GM12878 (cell line): ENCODE results near the gene NAA10. TPM values are rescaled to one million over a fixed set of nuclear protein-coding genes. Genes with fewer than 3 reads are reported as not detected.

Experiments used
- ATAC-seq: fragments of 200-7000 bp; cut with Tn5 transposase; 3 replicates; pipeline ENCODE4 v1.9.1; 2020; ENCODE audit warnings: mild to moderate bottlenecking, moderate library complexity
- BruUV-seq: library from RNA; stranded (reverse); fragments of 400-500 nt; replicated peaks from 2 replicates; lab custom pipeline; 2021; lab: Mats Ljungman, UMichigan
- CTCF ChIA-PET: fragments of 300-600 bp; sonication (Branson Sonifier 250); formaldehyde crosslinking; extraction: SDS; loops from one replicate; lab custom pipeline; 2021; ENCODE audit warnings: inconsistent platforms; lab: Yijun Ruan, JAX
- POLR2A ChIA-PET: fragments of 350-600 bp; formaldehyde crosslinking; extraction: SDS; loops from one replicate; lab custom pipeline; 2021; ENCODE audit warnings: inconsistent platforms; lab: Charles Lee
- RAD21 ChIA-PET: fragments of 300-600 bp; sonication (Branson Sonifier 250); formaldehyde crosslinking; loops from one replicate; lab custom pipeline; 2023; ENCODE audit warnings: antibody characterized with exemption; ENCODE audit not compliant: unreplicated experiment; lab: Charles Lee
- SMC1A ChIA-PET: fragments of 300-600 bp; sonication (Branson Sonifier 250); formaldehyde crosslinking; loops from one replicate; lab custom pipeline; 2023; ENCODE audit not compliant: unreplicated experiment, uncharacterized antibody; lab: Charles Lee
- DNase-seq: peaks from one replicate; pipeline ENCODE4 v3.0.0-alpha.2; 2011; ENCODE audit warnings: low read depth, low spot score
- FAIRE-seq: peaks from 3 replicates; lab custom pipeline; 2011; peaks lifted over from hg19 to GRCh38; lab: Jason Lieb, UNC
- H2AFZ ChIP-seq: 2 replicates; pipeline ENCODE4 v1.6.0; 2011; ENCODE audit warnings: low read depth, low read length, control low read depth; ENCODE audit not compliant: control insufficient read depth
- H3K27ac ChIP-seq: 2 replicates; pipeline ENCODE4 v1.5.1; 2011; ENCODE audit warnings: control low read depth; ENCODE audit not compliant: control insufficient read depth, insufficient read depth
- H3K27me3 ChIP-seq, 2 experiments: replicated peaks in 1 of 2; 2 replicates each; pipeline versions ENCODE4 v1.6.0 to v1.6.1; 2011; ENCODE audit warnings: low read length in 1 of 2; ENCODE audit not compliant: control insufficient read depth in 2 of 2, insufficient read depth in 2 of 2
- H3K36me3 ChIP-seq, 2 experiments: 2 replicates each; pipeline ENCODE4 v1.5.1; 2011; ENCODE audit warnings: low read length in 1 of 2; ENCODE audit not compliant: control insufficient read depth in 2 of 2, insufficient read depth in 2 of 2
- H3K4me1 ChIP-seq: 2 replicates; pipeline ENCODE4 v1.6.1; 2011; ENCODE audit warnings: mild to moderate bottlenecking, low read length, moderate library complexity, mixed read lengths; ENCODE audit not compliant: control insufficient read depth, insufficient read depth
- H3K4me2 ChIP-seq: 2 replicates; pipeline ENCODE4 v1.6.0; 2011; ENCODE audit warnings: control low read depth; ENCODE audit not compliant: control insufficient read depth, insufficient read depth
- H3K4me3 ChIP-seq: fragments of 200-600 bp; sonication (generic); 2 replicates; pipeline ENCODE4 v1.5.1; 2016
- H3K79me2 ChIP-seq: 2 replicates; pipeline ENCODE4 v1.6.0; 2011; ENCODE audit warnings: low read length; ENCODE audit not compliant: control insufficient read depth, insufficient read depth
- H3K9ac ChIP-seq: 2 replicates; pipeline ENCODE4 v1.8.0; 2011; ENCODE audit warnings: low read length, control low read depth, mixed read lengths; ENCODE audit not compliant: control insufficient read depth, insufficient read depth
- H3K9me3 ChIP-seq: replicated peaks from 3 replicates; pipeline ENCODE4 v1.5.1; 2011; ENCODE audit warnings: mild to moderate bottlenecking, low read length; ENCODE audit not compliant: control insufficient read depth, insufficient read depth
- H4K20me1 ChIP-seq: 2 replicates; pipeline ENCODE4 v1.6.0; 2011; ENCODE audit not compliant: control insufficient read depth, insufficient read depth
- BHLHE40 ChIP-seq, 2 experiments: fragments of 450-650 bp in 1 of 2; IDR thresholded peaks; 2 replicates each; pipeline ENCODE4 v1.6.1; 2011 to 2017; ENCODE audit warnings: low read depth in 2 of 2, borderline replicate concordance in 1 of 2, improper control_type of control experiment in 1 of 2, low read length in 1 of 2, mild to moderate bottlenecking in 1 of 2
- ELK1 ChIP-seq: IDR thresholded peaks from 2 replicates; pipeline ENCODE4 v1.6.1; 2012; ENCODE audit warnings: low read depth, low read length, improper control_type of control experiment
- IKZF1 ChIP-seq: fragments of 450-650 bp; conservative IDR thresholded peaks from 2 replicates; pipeline ENCODE4 v1.6.1; 2017; ENCODE audit warnings: antibody characterized with exemption, mild to moderate bottlenecking
- IKZF2 ChIP-seq, 2 experiments: fragments of 450-650 bp; IDR thresholded peaks; 2 replicates each; pipeline ENCODE4 v1.6.1; 2017; ENCODE audit warnings: mild to moderate bottlenecking in 2 of 2, moderate library complexity in 2 of 2
- IRF5 ChIP-seq: fragments of 450-650 bp; IDR thresholded peaks from 2 replicates; pipeline ENCODE4 v1.6.1; 2017; ENCODE audit warnings: borderline replicate concordance
- MYC ChIP-seq: IDR thresholded peaks from 2 replicates; pipeline ENCODE4 v1.6.1; 2011; ENCODE audit warnings: mild to moderate bottlenecking, low read length, moderate library complexity, inconsistent platforms; ENCODE audit not compliant: insufficient read depth, insufficient replicate concordance, insufficient read length, severe bottlenecking
- NFYA ChIP-seq: IDR thresholded peaks from 2 replicates; pipeline ENCODE4 v1.6.1; 2011; ENCODE audit warnings: low read depth, mild to moderate bottlenecking, low read length, improper control_type of control experiment, borderline replicate concordance
- PAX5 ChIP-seq: IDR thresholded peaks from 2 replicates; pipeline ENCODE4 v1.6.1; 2011; ENCODE audit warnings: low read depth, low read length, borderline replicate concordance
- POLR2AphosphoS5 ChIP-seq: IDR thresholded peaks from 2 replicates; pipeline ENCODE4 v1.6.1; 2011; ENCODE audit warnings: mild to moderate bottlenecking, low read length, inconsistent platforms
- POU2F2 ChIP-seq: IDR thresholded peaks from 3 replicates; pipeline ENCODE4 v1.6.1; 2011; ENCODE audit warnings: low read depth, mild to moderate bottlenecking, low read length, borderline replicate concordance
- RAD21 ChIP-seq: IDR thresholded peaks from 2 replicates; pipeline ENCODE4 v1.6.1; 2011; ENCODE audit warnings: mild to moderate bottlenecking, low read depth, low read length, moderate library complexity; ENCODE audit not compliant: insufficient read depth
- RELA ChIP-seq: fragments of 450-650 bp; IDR thresholded peaks from 2 replicates; pipeline ENCODE4 v1.8.0; 2014; ENCODE audit warnings: borderline replicate concordance; ENCODE audit not compliant: partially characterized antibody
- SMC3 ChIP-seq: IDR thresholded peaks from 2 replicates; pipeline ENCODE4 v1.6.1; 2011; ENCODE audit warnings: low read length, improper control_type of control experiment, borderline replicate concordance
- SPI1 ChIP-seq: IDR thresholded peaks from 2 replicates; pipeline ENCODE4 v1.6.1; 2011; ENCODE audit warnings: low read depth, mild to moderate bottlenecking, low read length, moderate library complexity, borderline replicate concordance; ENCODE audit not compliant: insufficient read depth
- SUZ12 ChIP-seq: fragments of 200-600 bp; sonication (generic); IDR thresholded peaks from one replicate; pipeline ENCODE4 v1.6.1; 2018; ENCODE audit warnings: antibody characterized with exemption, mild to moderate bottlenecking; ENCODE audit not compliant: unreplicated experiment
- YY1 ChIP-seq: IDR thresholded peaks from 2 replicates; pipeline ENCODE4 v1.6.1; 2011; ENCODE audit warnings: low read depth, mild to moderate bottlenecking, low read length
- ZBTB11 ChIP-seq: fragments of 450-650 bp; formaldehyde crosslinking; IDR thresholded peaks from 2 replicates; pipeline ENCODE4 v1.5.0; 2022; ENCODE audit warnings: mild to moderate bottlenecking, missing genetic modification characterization
- ZNF24 ChIP-seq: fragments of 450-650 bp; IDR thresholded peaks from 2 replicates; pipeline ENCODE4 v1.6.1; 2017; ENCODE audit warnings: antibody characterized with exemption, mild to moderate bottlenecking
- WGBS: methylation state at CpG from one replicate; pipeline ENCODE4 v1.1.6; 2016; ENCODE audit warnings: low lambda C conversion rate; ENCODE audit not compliant: insufficient replicate concordance, insufficient coverage; ENCODE audit errors: missing lambda C conversion rate; 5-methylcytosine and 5-hydroxymethylcytosine counted together
- in situ Hi-C: fragments of 300-500 bp; cut with MboI; formaldehyde crosslinking; loops from 9 replicates; pipeline ENCODE4 v1.14.3; 2018; ENCODE audit warnings: mixed read lengths
- intact Hi-C: fragments of 100-400 bp; cut with micrococcal nuclease; formaldehyde crosslinking; loops from one replicate; pipeline ENCODE4 v1.14.2; 2022; ENCODE audit not compliant: unreplicated experiment
- polyA plus RNA-seq, 11 experiments: library from polyadenylated mRNA; depleted of rRNA in 4 of 11; unstranded in 6 of 11; stranded (reverse) in 5 of 11; fragments of >200 nt; fragmentation: Nextera tagmentation in 4 of 11; fragmentation: Illumina TruSeq in 1 of 11; extraction: Ambion mirVana in 4 of 11; extraction: Trizol in 1 of 11; gene quantifications; 1 replicate in 1 of 11; 2 replicates in 10 of 11; pipeline versions ENCODE4 v1.2.1 to v1.2.3, GENCODE V29; 2011 to 2016; ENCODE audit warnings: inconsistent platforms in 2 of 11, missing spikeins in 2 of 11, low read depth in 1 of 11
- total RNA-seq, 4 experiments: library from RNA; depleted of rRNA in 3 of 4; stranded (reverse); fragments of >200 nt in 3 of 4; fragmentation: Illumina TruSeq in 1 of 4; extraction: Trizol in 1 of 4; gene quantifications; 2 replicates each; pipeline versions ENCODE4 v1.2.1 to v1.2.3, GENCODE V29; 2013 to 2021

The NAA10 gene
- total and polyA plus RNA-seq, 10 of the 15 experiments (the other 5 are each of a cell fraction or from before 2014, with no cell fraction given) = 7.9 to 212 (median 98.9) TPM

- H2AFZ ChIP-seq = no peak overlapping the region
- no peak overlapping the region for H3K9ac ChIP-seq
- H3K36me3 ChIP-seq = peaks cover 11 to 70% of the 10 kb centered on the region in 2 experiments
- H3K27me3 ChIP-seq = no peaks in the 10 kb centered on the region
- no peak overlapping the region for H3K4me3 ChIP-seq
- peak; percentile 54 for FAIRE-seq
- in situ Hi-C loops = no loop called here
- H3K79me2 ChIP-seq = no peaks in the 10 kb centered on the region; the same call in 1 of the 2 replicates
- no peaks in the 10 kb centered on the region for H4K20me1 ChIP-seq
- peak overlapping the region; percentile 37 for H3K27ac ChIP-seq
- no peak for DNase-seq
- RAD21 ChIA-PET = interaction anchor here (0.6 kb wide), 1 partner anchor 35 kb away, joined by 4 read pairs; no protein-coding TSS in a partner anchor
- POLR2A ChIA-PET = no interaction called here
- SMC1A ChIA-PET = no interaction called here
- CTCF ChIA-PET = interaction anchor here (0.8 to 1.8 kb wide), 3 partner anchors 14 to 30 kb away, joined by 4 to 5 read pairs (median 4); partner anchors contain the start of gene ARHGAP4
- H3K9me3 ChIP-seq = no peaks in the 10 kb centered on the region
- WGBS = 23% methylated on average over 32 of the region's 33 CpGs
- H3K4me1 ChIP-seq = no peaks in the 10 kb centered on the region
- no TSS peak for BruUV-seq
- peak; percentile 85 for ATAC-seq
- H3K4me2 ChIP-seq = no peak overlapping the region
- intact Hi-C loops = loop anchor here (1.0 to 5.0 kb wide), 2 partner anchors 189 to 396 kb away; partner anchors contain the start of gene PLXNB3
- TF ChIP-seq YY1 = peak; percentile 69; the same call in 1 of the 2 replicates
- TF ChIP-seq IRF5 = no peak
- TF ChIP-seq RELA = peak; percentile 39
- peak; percentile 65; the same call in 1 of the 2 replicates for TF ChIP-seq ELK1
- TF ChIP-seq SUZ12 = no peak
- no peak for TF ChIP-seq ZBTB11 (CRISPR knock-in tag)
- peak in 1 of 2 experiments; percentile 27; a peak in 1 of 4 replicates for TF ChIP-seq BHLHE40 (IDR thresholded peaks at IDR 0.05; ENCODE audit: borderline replicate concordance in 1 of 2, low read depth in 2 of 2, low read length in 1 of 2)
- no peak for TF ChIP-seq PAX5
- no peak; the same call in 2 of the 3 replicates for TF ChIP-seq POU2F2
- TF ChIP-seq POLR2AphosphoS5 = 0 out of 2 replicates have a peak, but pooled peaks have one; percentile 36
- TF ChIP-seq MYC = no peak
- TF ChIP-seq SMC3 = peak; percentile 89
- TF ChIP-seq IKZF1 = 0 out of 2 replicates have a peak, but pooled peaks have one; percentile 12
- peak; percentile 87 for TF ChIP-seq RAD21
- TF ChIP-seq SPI1 = no peak
- TF ChIP-seq IKZF2 (IDR thresholded peaks at IDR 0.05) = no peak
- no peak for TF ChIP-seq NFYA
- no peak for TF ChIP-seq ZNF24
Measured at GRCh38 chrX:153953342-153953830, 18.5 kb upstream of the NAA10 start.
